Measurements from ENCODE around the gene EXOSC2.
A peak's percentile ranks its signal among the peaks of the same experiment; 100 is the strongest.
"Not testable (repeated sequence)": the region's sequence is repeated elsewhere in the genome, so short reads cannot be mapped to it uniquely, and the experiment has no call there.

EXOSC2 gene

DNA sequence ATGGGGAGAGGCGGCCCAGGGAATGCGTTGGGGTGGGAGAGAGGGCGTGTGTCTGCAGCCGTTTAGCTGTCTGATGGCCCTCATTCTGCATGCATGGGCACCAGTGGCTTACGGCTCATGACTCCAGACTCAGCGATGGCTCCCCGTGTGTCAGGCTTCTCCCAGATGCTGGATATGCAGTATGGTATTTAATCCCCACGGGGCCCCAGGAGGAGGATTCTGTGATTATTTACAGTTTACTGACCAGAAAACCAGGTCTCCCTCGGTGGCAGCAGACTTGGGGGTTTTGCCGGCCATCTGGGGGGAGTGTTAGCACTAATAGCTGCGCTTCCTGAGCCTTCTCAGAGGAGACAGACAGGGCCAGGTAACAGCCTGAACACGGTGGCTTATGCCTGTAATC lies 24.9 kb upstream of the EXOSC2 start:
- DNase-seq, result no peak

DNA sequence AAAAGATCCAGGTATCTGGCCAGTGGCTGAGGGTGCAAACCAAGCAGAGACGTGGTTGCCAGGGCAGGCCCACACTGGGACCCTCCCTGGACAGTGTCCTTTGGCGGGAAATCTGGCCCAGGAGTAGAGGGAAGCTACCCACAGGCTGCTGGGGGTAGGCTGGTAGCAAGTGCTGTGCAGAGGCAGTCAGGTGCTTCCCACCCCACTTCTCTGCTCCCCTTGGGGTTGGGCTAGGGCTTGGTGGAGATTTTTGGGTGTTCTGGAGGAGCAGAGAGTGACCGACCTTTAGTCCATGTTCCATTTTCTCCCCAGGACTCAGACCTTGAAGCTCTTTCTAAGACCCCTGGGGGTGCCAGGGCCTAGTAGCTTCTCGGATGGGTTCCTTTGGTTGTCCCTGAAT lies 23.6 kb upstream of the EXOSC2 start:
- DNase-seq, result no peak

DNA sequence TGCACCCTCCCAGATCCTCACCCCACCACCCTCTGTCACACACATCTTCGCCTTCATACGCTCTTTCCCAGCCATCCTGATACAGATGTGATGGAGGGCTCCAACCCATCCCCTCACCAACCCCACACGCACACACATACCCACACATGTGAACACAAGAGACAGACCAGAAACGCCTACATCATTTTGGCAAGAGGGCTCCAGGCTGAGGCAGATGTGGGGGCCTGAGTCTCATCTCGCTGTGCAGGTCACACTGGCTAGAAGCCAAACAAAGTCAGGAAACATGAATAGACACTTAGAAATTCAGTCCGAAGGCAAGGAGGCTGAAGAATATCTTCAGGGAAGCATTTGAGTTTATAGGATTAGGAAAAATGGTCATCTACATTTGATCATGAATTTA lies 22.9 kb upstream of the EXOSC2 start:
- DNase-seq, result no peak

DNA sequence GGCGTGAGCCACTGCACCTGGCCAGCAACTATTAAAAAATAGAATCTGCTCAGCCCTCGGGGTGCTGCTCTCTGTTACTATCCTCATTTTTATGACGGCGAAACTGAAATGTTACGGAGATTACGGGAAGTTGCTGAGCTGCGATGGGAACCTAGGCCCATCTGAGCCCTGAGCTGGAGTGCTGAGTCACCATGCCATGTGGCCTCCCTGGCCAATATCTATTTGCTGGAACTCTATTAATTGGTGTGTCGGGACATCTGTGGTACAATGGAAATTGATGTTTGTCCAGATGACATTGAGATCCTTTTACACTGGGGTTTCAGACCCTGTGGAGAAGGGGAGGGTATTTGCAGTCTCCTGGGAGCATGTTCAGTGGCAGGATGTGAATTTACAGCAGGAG lies 21.1 kb upstream of the EXOSC2 start:
- DNase-seq, result no peak

DNA sequence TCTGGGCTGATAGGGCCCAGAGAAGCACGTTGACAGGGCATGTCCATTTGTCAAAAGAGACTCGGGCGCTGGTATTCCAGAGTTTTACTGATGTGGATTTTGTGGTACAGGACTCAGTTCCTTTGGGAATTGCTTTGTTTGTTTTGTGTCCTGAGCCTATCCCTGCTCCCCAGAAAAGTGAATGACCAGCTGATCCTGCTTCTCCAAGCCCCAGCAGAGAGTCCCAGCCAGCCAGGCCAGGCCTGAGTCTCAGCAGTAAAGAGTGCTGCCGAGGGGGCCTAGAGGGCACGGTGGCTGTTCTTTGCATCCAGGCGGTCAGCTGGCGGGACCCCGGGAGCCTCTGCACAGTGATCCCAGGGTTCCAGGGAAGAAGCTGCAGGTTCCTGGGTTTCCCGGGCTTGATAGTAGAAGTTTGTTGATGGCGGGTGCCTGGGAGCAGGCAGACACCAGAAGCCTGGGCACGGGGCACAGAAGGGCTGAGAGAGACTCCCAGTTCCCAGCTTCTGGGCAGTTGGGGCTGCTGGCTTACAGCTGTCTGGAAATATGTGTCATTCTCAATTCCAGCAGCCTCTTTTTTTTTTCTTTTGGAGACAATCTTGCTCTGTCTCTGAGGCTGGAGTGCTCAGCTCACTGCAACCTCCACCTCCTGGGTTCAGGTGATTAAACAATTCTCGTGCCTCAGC lies 20.5 kb upstream of the EXOSC2 start:
- no peak for DNase-seq

DNA sequence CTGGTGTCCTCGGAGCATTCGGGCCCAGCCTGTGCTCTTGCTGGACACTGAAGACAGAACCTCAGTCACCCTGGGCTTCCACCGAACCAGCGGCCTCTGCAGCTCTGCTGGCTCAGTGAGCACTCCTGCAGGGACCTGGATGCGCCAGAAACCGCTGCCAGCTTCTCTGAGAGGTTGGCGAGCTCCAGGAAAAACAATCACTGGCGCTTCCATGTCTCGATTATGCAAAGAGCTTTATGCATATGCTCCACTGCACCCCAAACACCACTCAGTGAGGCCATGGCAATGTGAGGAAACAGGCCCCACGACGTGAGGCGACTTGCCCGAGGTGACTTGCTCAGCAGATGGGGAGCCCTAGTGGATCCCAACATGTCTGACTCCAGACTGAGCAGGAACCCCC lies 18.2 kb upstream of the EXOSC2 start:
- DNase-seq, result no peak

DNA sequence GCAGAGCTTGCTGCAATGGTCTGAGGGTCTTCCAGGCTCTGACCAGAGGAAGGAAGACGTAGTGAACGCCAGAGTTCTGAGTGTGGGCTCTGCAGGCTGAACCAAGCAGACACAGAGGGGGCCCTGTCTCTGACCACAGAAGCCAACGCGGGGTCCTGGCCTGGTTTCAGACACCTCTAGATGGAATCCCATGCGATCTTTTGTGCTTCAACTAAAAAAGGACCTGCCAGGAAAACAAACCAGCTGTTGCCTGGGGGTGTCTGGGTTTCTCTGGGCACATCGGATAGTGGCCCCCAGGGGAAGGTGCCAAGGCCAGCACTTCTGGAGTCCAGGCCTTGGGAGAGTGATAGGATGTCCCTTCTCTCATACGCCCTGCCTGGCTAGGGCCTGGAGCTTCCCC lies 16.3 kb upstream of the EXOSC2 start:
- DNase-seq, result no peak

DNA sequence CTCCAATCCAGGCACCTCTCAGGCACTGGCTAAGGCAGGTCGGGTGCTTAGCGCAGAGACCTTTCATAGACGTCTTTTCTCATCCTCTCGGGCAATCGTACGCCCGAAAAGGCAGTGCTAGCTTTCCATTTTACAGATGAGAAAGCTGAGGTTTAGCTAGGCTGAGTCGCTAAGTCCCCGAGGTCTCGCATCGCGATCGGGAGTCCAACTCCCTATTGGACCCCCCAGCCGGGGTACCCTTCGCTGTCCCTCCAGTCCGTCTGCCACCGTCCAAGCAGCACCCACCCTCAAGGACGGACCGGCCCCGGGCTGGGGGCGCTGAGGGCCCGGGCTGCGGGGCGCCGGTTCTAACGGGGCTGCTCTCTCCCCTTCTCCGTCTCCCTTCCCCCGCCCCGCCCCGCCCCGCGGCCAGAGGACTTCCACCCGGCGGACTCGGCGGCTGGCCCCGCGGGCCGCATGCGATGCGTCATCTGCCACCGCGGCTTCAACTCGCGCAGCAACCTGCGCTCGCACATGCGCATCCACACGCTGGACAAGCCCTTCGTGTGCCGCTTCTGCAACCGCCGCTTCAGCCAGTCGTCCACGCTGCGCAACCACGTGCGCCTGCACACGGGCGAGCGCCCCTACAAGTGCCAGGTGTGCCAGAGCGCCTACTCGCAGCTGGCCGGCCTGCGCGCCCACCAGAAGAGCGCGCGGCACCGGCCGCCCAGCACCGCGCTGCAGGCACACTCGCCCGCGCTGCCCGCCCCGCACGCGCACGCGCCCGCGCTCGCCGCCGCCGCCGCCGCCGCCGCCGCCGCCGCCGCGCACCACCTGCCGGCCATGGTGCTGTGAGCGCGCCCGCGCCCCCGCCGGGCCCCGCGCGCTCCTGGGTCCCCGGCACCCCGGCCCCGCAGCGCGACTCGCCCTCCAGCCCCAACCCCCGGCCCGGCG lies 12.5 kb upstream of the EXOSC2 start:
- peak; percentile 65 for DNase-seq

DNA sequence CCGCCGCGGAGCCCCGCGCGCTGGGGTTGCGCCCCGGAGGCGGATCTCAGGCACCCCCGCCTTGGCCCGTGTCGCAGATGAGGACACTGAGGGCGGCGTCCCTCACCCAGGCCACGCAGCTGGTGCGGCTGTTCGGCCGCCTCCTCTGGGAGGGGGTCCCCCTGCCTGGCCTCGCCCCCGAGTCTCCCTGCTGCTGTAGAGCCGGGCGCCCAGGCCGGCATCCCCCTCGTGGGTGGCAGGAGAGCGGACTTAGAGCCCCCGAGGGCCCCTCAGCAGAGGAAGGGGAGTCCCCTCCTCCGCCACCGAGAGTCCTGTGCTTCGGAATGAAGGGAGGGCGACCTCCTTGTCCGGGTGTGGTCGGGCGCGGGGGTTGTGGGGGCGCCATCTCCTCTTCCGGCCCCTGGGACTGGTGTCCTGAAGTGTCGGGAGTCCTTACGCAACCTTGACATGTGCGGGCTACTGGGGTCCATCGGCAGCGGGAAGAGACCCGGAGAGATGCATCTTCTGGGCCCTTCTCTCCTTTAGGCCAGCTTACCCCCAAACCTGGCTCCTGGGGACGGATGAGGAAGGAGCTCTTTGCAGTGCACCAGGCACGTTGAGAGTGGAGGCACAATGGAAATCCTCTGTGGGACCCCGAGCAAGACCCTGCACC lies 11.7 kb upstream of the EXOSC2 start:
- no peak for DNase-seq

DNA sequence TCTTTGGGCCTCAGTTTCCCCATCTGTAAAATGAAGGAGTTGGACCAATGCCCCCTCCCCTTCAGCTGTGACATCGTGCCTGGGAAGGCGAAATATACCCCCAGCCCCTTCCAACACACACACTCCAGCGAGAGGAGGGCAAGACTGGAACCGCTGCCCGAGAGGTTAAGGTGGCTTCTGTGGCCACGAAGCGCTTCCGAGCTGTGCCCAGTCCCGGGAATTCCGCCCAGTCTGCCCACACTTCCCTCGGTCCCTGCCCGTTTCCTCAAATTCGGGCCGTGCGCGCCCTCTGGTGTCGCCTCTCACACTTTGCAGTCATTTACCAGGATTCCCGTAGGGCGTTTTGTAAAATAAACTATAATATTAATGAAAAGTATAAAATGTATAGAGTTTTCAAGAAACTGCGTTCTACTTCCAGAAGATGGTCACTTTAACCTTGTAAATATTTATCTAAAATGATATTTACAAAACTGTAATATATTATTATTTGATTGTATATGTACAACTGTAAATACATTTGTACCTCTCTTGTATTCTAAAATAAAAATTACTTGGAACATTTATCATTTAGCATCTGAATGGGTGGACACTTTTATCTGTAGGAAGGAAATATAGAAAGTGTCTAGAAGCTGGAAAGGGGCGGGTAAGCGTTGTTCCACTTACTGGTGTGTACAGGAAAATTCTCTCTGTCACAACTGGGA lies 11.0 kb upstream of the EXOSC2 start:
- DNase-seq, result peak; percentile 70

DNA sequence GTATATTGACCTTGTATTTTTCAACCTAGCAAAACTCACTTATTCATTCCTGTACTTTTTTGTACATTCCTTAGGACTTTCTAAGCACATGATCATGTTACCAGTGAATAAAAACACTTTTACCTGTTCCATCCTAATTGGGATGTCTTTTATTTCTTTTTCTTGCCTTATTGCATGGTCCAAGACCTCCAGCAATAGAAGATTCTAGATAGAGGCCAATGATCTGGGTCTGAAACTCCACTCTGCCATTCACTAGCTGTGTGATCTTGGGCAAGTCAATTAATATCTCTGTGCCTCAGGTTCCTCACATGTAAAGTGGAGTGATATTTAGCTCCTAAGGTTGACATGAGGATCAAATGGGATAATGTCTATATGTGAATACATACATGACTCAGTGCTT lies 8.5 kb upstream of the EXOSC2 start:
- no peak for DNase-seq

DNA sequence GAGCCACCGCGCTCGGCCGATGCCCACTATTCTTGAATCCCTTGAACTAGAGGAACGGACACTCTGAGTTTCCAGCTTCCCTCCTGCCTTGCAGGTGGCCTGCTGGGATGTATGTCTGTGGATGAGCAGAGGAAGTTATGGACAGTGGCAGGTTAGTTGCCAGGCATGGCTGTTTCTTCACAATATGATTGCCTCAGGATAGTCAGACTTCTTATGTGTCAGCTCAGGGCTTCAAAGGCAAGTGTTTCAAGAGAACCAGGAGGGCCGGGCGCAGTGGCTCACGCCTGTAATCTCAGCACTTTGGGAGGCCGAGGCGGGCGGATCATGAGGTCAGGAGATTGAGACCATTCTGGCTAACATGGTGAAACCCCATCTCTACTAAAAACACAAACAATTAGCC lies 7.6 kb upstream of the EXOSC2 start:
- DNase-seq, result not testable (repeated sequence)

DNA sequence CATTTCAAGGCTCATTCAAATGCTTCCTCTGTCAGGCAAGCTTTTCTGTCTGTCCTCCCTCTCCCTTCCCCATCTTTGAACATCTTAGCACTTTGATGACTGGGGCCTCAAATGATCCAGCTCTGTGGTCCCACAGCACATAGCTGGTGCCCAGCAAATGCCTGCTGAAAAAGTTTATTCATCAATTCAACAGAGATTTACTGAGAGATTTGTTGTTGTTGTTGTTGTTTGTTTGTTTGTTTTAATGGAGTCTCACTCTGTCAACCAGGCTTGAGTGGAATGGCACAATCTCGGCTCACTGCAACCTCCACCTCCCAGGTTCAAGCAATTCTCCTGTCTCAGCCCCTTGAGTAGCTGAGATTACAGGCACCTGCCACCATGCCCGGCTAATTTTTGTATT lies 6.0 kb upstream of the EXOSC2 start:
- DNase-seq, result no peak

DNA sequence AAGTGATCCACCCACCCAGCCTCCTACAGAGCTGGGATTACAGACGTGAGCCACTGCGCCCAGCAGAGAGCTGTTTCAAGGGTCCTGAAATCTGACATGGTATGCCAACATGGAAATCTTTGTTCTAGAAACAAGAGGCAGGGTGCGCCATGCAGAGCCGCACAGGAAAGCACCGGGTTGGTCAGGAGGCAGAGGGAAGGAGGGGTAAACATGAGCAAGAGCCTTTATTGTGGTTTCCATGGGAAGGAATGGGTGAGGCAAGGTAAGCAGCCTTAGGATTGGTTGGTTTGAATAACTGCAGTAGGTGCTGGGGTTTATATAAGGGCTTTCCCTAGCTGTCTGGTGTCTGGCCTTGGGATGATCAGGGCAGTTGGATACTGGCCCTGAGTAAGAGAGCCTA lies 5.5 kb upstream of the EXOSC2 start:
- DNase-seq, result no peak

DNA sequence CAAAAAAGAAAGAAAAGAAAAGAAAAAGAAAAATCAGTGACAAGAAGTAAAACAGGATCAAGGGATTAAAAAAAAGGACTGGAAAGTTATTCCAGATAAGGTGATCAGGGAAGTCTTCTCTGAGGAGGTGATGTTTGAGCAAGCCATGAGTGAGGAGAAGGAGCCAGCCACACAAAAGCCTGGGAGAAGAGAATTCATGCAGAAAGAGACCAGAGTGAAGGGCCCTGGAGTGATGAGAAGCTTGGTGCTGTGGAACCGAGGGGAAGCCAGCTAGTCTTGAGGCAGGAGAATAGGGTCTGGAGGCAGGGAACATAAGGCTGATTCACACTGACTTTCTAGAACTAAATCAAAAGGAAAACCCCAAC lies 4.0 kb upstream of the EXOSC2 start:
- DNase-seq, result no peak

DNA sequence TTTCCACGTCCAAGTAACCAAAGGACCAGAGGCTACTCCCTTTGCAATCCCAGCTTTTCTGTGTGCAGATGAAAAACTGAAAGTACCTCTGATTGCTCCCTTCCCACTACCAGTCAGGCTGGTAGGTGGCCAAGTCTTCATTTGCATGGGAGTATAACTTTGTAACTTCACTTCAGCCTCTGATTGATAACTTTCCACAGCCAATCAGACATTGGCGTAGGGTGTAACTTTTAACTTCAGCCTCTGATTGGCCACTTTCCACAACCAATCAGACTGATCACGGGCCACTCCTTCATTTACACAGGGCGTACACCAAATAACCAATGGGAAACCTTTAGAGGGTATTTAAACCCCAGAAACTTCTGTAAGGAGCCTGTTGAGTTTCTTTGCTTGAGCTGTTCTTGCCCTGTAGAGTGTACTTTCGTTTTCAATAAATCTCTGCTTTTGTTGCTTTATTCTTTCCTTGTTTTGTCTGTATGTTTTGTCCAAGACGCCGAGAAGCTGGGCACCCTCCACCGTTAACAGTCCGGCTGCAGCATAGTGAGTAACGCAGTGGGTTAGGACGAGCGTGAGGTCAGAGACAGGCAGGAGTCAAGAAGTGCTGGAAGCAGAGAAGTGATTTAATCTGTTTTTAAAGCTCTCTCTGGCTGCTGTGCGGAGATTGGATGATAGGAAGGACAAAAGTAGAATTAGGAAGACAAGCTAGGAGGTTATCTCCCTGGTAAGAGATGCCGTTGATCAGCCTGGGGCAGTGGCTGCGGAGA lies 3.5 kb upstream of the EXOSC2 start:
- peak; percentile 84 for DNase-seq

DNA sequence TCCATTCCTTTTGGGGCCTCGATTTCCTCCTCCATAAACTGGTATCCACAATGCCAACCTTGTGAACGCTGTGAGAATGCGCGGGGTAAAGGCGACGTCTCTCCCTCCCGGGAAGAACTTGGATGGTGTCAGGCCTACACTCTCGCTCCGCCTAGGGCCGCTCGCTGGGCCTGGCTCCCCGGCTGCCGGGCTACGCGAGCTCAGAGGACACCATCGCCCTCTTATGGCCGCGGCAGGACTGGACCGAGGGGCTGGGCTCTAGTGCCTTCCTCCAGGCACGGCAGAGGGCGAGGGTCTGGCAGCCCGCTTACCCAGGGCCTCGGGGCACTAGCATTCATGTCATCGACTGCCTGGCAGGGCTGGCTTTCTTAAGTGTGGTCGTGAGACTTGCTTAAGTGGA lies 1.3 kb upstream of the EXOSC2 start:
- no peak for DNase-seq

DNA sequence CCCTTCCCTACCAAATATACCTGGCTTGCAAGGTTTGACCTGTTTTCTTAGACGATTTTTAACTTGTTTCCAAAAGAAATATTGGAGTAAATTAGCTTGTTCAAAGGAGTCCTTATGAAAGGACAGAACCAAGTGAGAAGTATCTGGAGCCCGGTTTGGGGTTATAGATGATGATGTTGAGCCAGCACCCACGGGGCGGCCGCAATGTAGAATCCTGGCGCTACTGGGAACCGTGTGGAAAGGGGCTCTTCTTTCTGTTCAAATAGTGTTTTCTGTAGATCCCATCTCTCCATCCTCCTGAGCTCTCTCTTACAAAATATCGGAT lies 517 bp upstream of the EXOSC2 start:
- DNase-seq, result no peak

DNA sequence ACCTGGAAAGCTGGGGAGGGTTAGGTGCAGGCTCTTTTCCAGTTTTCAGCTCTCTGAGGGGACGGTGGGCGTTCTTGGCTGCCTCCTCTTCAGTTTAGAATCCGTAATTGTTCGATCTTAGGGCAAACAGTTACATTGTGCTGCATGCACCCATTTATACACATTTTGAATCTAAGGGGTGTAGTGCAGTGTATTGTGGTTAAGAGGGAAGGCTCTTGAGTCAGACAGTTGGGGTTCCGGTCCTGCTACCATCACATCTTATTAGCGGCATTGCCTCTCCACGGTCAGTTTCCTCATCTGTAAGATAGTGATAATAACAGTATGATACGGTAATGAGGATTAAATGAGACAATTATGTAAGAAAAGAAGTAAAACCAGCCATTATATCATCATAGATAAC lies 625 bp downstream of the EXOSC2 start:
- DNase-seq, result no peak

DNA sequence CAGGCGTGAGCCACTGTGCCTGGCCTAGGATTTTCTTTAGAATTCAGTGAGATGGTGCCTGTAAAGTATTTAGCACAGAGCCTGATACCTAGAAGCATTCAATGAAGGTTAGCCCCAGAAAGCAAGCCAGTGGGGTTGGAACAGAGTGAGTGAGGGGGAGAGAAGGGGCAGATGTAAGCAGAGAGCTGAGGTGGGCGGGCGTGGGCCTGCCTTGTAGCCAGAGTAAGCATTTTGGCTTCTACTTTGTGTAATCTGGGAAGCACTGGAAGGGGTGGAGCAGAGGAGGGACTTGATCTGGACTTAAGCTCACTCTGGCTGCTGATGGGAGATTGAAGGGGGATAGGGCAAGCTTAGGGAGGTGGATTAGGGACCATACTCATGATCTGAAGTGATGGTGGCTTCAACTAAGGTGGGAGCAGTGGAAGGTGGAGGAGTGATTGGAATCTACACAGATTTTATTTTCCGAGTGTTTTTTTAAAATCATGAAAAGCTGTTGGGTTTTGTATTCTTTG lies 2.6 kb downstream of the EXOSC2 start:
- no peak for DNase-seq

DNA sequence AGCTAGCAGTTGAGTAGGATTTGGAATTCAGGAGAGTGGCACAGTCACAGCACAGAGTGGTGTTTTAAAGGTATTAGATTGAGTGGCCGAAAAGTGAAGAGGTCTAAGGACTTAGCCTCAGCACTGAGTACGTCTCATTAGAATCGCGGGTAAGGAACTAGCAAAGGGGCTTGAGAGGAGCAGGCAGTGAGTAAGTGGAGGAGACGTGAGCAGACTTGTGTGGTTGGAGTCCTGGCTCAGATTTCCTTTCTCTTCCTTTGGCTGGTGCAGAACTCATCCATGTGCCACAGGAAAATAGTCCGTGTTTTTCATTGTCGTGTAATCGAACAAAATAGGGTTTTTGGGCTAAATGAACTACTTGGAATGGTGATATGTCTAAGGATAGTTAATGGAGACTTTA lies 3.4 kb downstream of the EXOSC2 start:
- DNase-seq, result no peak

DNA sequence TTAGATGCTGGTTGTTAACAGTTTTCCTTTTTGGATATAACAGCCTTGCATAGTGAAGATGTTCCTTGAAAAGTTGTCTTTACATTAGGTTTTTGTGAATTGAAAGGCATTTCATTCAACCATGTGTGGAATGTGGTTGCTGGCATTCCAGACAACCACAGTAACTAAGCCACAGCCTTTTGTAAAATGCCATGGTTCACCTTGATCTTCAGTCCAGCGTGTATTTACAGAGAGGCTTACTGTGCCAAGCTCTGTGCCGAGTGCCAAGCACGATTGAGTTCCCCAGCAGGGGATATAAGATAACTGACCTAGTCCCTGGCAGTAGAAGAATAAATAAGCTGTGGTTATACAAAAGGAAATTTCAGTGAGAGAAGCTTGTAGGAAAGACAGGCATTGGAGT lies 4.9 kb downstream of the EXOSC2 start:
- no peak for DNase-seq

DNA sequence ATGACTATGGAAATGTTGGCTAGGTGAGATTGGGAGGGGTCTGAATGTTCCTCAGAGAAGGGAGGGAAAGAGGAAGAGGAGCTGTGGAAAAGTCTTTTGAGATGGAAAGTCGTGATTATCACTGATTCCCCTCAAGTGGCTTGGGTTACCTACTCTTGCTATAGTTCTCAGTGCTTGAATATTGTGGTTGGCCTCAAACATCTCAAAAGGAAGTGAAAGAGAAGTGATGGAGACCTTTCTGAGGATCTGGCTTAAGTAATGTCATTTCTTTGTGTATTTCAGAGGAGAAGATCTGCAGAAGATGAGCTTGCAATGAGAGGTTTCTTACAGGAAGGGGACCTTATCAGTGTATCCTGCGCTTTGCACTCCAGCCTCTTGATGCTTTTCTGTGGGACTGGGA lies 5.5 kb downstream of the EXOSC2 start:
- no peak for DNase-seq
